Nucleus accumbens (tissue), 56 donors: ENCODE data around the gene GTF2E1.
A peak's percentile ranks its signal among the peaks of the same experiment; 100 is the strongest.
"Not testable (repeated sequence)": the region's sequence is repeated elsewhere in the genome, so short reads cannot be mapped to it uniquely, and the experiment has no call there.

Source experiments
- DNase-seq, 56 donors: peaks; one replicate each; lab custom pipeline; 2025; lab: John Stamatoyannopoulos, UW

Gene GTF2E1

GRCh38 chr3:120742198-120742848, at the start of gene GTF2E1, which contains the start of gene RABL3:
Gene GTF2E1 (plus strand): TSS chr3:120742744. CDS start chr3:120750553, 7,809 bp downstream.
Gene RABL3 (minus strand): TSS chr3:120742516. CDS start chr3:120742507, 9 bp downstream.
- DNase-seq, result peak; percentile 87 to 99 (median 97)

- DNase-seq, result no peak
These were observed 48.9 kb upstream of the GTF2E1 start for GRCh38 chr3:120693439-120694171.

GRCh38 chr3:120699333-120699732, 43.2 kb upstream of the GTF2E1 start:
- DNase-seq, result no peak

GRCh38 chr3:120705884-120706582, 36.5 kb upstream of the GTF2E1 start:
- DNase-seq, result no peak

- DNase-seq, result no peak
These were observed 35.6 kb upstream of the GTF2E1 start for GRCh38 chr3:120706950-120707349.

- DNase-seq, result no peak
These were observed 34.1 kb upstream of the GTF2E1 start for GRCh38 chr3:120708408-120708807.

GRCh38 chr3:120710369-120710768, 32.2 kb upstream of the GTF2E1 start:
- DNase-seq, result no peak

GRCh38 chr3:120713262-120713661, 29.3 kb upstream of the GTF2E1 start:
- no peak for DNase-seq

- DNase-seq, result peak in 5 of 56 donors; percentile 1 to 27 (median 9)
These were observed 23.2 kb upstream of the GTF2E1 start for GRCh38 chr3:120719167-120719834.

GRCh38 chr3:120726791-120727190, 15.8 kb upstream of the GTF2E1 start:
- no peak for DNase-seq

- no peak for DNase-seq
These were observed 11.7 kb upstream of the GTF2E1 start for GRCh38 chr3:120730576-120731542.

- not testable (repeated sequence) for DNase-seq
These were observed 4.5 kb upstream of the GTF2E1 start for GRCh38 chr3:120738006-120738405.

GRCh38 chr3:120741320-120741719, 1.2 kb upstream of the GTF2E1 start:
- no peak for DNase-seq

GRCh38 chr3:120741837-120742197, 727 bp upstream of the GTF2E1 start:
- no peak for DNase-seq

- DNase-seq, result peak in 4 of 56 donors; percentile 42 to 48 (median 44)
These were observed 363 bp downstream of the GTF2E1 start for GRCh38 chr3:120742849-120743365.

GRCh38 chr3:120743556-120744195, 1.1 kb downstream of the GTF2E1 start:
- DNase-seq, result no peak

GRCh38 chr3:120745466-120745865, 2.9 kb downstream of the GTF2E1 start:
- no peak for DNase-seq

GRCh38 chr3:120749843-120750242, 7.3 kb downstream of the GTF2E1 start:
- DNase-seq, result no peak

GRCh38 chr3:120752230-120752629, 9.7 kb downstream of the GTF2E1 start:
- DNase-seq, result no peak
